ENCODE results near the gene TLR9.
A peak's percentile ranks its signal among the peaks of the same experiment; 100 is the strongest.

Gene TLR9

GRCh38 chr3:52172262-52172757, 53.1 kb downstream of the TLR9 start:
- no peak for TF ChIP-seq CTCF (IDR thresholded peaks at IDR 0.05; ENCODE audit: low read length, missing control alignments)
- no peak for DNase-seq (ENCODE audit: low read depth)

GRCh38 chr3:52171514-52172261, 53.8 kb downstream of the TLR9 start:
- TF ChIP-seq CTCF (IDR thresholded peaks at IDR 0.05; ENCODE audit: low read length, missing control alignments) = peak; percentile 19
- DNase-seq (ENCODE audit: low read depth) = peak; percentile 38
- no peak overlapping the region for H3K4me3 ChIP-seq (replicated peaks; ENCODE audit: low read depth, low read length)

More at GRCh38 chr3:52172262-52172757, 53.1 kb downstream of the TLR9 start:
- no peak overlapping the region for H3K4me3 ChIP-seq (replicated peaks; ENCODE audit: low read depth, low read length)
